ENCODE results near the gene TTLL5. TPM values are rescaled to one million over a fixed set of nuclear protein-coding genes. Genes with fewer than 3 reads are reported as not detected.

The TTLL5 gene
- total and polyA plus RNA-seq, 9 of the 15 experiments (the other 6 are each of a cell fraction or from before 2014, with no cell fraction given) = 4.1 to 18.9 (median 12.6) TPM

DNA sequence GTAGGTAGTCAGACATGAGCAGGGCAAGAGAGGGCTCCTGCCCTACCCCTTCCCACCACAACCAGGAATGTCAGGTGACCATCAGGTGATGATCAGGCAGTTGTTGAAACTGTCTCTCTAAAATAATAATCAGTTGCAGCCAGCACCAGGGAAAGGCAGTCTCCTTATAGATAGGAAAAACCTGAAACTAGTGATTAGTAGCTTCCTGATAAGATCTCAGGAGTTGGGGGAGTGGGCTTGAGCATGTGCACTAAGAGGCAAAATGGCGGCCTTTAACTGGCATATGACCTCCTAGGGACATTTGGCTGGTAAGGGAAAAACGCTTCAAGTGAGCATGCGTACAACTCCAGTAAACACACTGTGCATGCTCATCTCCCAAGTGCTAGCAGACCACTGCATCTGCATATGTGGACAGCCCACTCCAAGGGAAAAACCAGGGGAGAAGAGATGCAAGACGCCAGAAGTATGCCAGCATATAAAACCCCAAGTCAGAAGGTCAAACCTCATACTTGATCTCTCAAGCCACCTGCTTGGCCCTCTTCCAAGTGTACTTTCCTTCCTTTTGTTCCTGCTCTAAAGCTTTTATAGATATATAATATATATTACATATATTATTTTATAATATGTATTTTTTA lies 283.7 kb downstream of the TTLL5 start (continued):
- TF ChIP-seq RAD51 (IDR thresholded peaks at IDR 0.05; ENCODE audit: borderline replicate concordance, low read depth) (peak; percentile 37; the same call in 1 of the 2 replicates), NRF1 (conservative IDR thresholded peaks at IDR 0.05 in 1 of 2, IDR thresholded peaks at IDR 0.05 in 1 of 2) (peak; percentile 65 to 73), HNRNPH1 (optimal IDR thresholded peaks at IDR 0.05; ENCODE audit: low read depth, low read length) (no peak), ETV6 (IDR thresholded peaks at IDR 0.05; ENCODE audit: borderline replicate concordance in 1 of 2, low read depth in 2 of 2, low read length in 1 of 2) (no peak), ETV6 (CRISPR knock-in tag; IDR thresholded peaks at IDR 0.05; ENCODE audit: borderline replicate concordance) (no peak), SRF (CRISPR knock-in tag; IDR thresholded peaks at IDR 0.05) (no peak), TEAD4 (IDR thresholded peaks at IDR 0.05; ENCODE audit: low read length) (peak; percentile 40; the same call in 1 of the 2 replicates), TEAD4 (CRISPR knock-in tag; IDR thresholded peaks at IDR 0.05; ENCODE audit: borderline replicate concordance) (no peak), CBFA2T2 (conservative IDR thresholded peaks at IDR 0.05) (peak; percentile 50), ZNF184 (CRISPR knock-in tag; IDR thresholded peaks at IDR 0.05) (no peak), RB1 (IDR thresholded peaks at IDR 0.05; ENCODE audit: low read depth) (no peak), RBM39 (optimal IDR thresholded peaks at IDR 0.05; ENCODE audit: low read depth, low read length) (no peak), DIDO1 (tag; IDR thresholded peaks at IDR 0.05; ENCODE audit: low read depth) (no peak), ELF1 (tag; IDR thresholded peaks at IDR 0.05) (no peak), RBM17 (IDR thresholded peaks at IDR 0.05; ENCODE audit: borderline replicate concordance, low read depth, low read length) (no peak), YBX1 (IDR thresholded peaks at IDR 0.05) (no peak), TRIM28 (IDR thresholded peaks at IDR 0.05) (no peak), BCL6 (CRISPR knock-in tag; IDR thresholded peaks at IDR 0.05) (no peak), ZNF76 (CRISPR knock-in tag; IDR thresholded peaks at IDR 0.05; ENCODE audit: borderline replicate concordance) (no peak)
- TF ChIP-seq, protein P1, sequence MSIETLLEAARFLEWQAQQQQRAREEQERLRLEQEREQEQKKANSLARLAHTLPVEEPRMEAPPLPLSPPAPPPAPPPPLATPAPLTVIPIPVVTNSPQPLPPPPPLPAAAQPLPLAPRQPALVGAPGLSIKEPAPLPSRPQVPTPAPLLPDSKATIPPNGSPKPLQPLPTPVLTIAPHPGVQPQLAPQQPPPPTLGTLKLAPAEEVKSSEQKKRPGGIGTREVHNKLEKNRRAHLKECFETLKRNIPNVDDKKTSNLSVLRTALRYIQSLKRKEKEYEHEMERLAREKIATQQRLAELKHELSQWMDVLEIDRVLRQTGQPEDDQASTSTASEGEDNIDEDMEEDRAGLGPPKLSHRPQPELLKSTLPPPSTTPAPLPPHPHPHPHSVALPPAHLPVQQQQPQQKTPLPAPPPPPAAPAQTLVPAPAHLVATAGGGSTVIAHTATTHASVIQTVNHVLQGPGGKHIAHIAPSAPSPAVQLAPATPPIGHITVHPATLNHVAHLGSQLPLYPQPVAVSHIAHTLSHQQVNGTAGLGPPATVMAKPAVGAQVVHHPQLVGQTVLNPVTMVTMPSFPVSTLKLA (conservative IDR thresholded peaks at IDR 0.05) = no peak
- TF ChIP-seq, protein P2, sequence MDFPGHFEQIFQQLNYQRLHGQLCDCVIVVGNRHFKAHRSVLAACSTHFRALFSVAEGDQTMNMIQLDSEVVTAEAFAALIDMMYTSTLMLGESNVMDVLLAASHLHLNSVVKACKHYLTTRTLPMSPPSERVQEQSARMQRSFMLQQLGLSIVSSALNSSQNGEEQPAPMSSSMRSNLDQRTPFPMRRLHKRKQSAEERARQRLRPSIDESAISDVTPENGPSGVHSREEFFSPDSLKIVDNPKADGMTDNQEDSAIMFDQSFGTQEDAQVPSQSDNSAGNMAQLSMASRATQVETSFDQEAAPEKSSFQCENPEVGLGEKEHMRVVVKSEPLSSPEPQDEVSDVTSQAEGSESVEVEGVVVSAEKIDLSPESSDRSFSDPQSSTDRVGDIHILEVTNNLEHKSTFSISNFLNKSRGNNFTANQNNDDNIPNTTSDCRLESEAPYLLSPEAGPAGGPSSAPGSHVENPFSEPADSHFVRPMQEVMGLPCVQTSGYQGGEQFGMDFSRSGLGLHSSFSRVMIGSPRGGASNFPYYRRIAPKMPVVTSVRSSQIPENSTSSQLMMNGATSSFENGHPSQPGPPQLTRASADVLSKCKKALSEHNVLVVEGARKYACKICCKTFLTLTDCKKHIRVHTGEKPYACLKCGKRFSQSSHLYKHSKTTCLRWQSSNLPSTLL (IDR thresholded peaks at IDR 0.05) = no peak
- TF ChIP-seq, protein P3, sequence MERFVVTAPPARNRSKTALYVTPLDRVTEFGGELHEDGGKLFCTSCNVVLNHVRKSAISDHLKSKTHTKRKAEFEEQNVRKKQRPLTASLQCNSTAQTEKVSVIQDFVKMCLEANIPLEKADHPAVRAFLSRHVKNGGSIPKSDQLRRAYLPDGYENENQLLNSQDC (CRISPR knock-in tag; IDR thresholded peaks at IDR 0.05) = no peak
- TF ChIP-seq, protein P4, sequence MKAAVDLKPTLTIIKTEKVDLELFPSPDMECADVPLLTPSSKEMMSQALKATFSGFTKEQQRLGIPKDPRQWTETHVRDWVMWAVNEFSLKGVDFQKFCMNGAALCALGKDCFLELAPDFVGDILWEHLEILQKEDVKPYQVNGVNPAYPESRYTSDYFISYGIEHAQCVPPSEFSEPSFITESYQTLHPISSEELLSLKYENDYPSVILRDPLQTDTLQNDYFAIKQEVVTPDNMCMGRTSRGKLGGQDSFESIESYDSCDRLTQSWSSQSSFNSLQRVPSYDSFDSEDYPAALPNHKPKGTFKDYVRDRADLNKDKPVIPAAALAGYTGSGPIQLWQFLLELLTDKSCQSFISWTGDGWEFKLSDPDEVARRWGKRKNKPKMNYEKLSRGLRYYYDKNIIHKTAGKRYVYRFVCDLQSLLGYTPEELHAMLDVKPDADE (conservative IDR thresholded peaks at IDR 0.05; ENCODE audit: control insufficient read depth, low read depth, low read length) = no peak
